AG08396 (cell line): Measurements from ENCODE around the gene BEND3.
"Not testable (repeated sequence)": the region's sequence is repeated elsewhere in the genome, so short reads cannot be mapped to it uniquely, and the experiment has no call there.

Experiments
- DNase-seq: peaks from one replicate; pipeline ENCODE4 v3.0.0; 2012; ENCODE audit warnings: low spot score, mixed read lengths

BEND3 gene

DNA sequence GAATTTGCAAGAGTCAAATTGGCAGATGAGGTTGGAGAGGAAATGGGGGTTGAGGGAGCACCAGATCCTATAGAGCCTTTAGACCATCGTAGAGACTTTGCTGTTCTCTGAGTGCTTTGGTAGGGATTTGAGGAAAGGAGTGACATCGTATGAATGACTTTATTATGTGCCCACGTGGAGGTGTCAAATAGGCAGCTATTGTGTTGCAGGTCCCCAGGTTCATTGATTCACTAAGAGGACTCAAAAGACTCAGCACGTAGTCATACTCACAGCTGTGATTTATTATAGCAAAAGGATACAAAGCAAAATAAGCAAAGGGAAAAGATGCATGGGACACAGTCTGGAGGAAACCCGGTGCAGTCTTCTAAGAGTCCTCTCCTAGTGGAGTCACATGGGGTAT, 85.2 kb downstream of the BEND3 start:
- DNase-seq = no peak

DNA sequence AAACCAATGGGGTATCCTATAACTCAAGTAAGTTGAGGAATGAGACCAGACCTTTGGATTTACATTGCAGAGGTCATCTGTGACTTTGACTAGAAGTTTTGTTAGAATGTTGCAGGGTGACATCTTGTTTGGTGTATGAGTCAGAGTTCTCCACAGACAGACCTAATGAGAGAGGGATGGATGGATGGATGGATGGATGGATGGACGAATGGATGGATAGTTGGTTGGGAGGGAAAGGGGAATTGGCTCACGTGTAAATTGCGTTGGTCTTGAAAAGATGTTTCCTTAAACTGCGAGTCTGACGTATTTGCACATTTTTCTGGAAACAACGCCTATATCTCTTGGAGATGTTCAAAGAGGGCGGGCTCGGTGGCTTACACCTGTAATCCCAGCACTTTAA, 88.3 kb downstream of the BEND3 start:
- no peak for DNase-seq

DNA sequence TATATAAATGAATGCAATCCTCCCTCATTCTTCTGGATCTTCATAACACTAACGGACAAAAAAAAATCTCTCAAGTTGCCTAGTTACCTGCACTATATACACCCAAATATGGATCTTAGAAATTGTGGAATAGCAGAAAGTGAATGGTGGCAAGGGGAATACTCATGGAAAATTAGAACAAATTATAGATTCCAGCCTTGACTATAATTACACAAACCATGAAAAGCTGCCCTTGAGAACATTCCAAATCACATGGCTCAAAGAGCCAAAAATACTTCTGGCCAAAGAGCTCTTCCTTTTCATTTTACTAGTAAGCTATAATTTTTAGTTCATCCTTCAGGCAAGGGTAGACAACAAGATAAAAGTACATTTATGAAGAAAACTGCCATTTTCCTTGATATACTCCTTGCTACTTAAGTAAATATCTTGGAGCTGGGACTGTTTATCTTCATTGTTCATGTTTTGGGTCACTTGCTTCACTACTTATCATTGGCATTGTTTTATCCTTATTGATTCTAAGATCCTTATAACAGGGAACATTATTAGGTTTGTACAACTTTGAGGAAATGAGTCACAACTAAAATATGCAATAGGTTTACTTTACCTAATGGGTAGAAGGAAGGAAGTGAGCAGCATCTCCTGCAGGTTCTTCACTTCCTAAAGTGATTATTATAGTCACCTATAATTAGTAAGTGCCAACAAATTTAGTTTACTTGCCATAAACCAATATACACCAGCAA, 93.7 kb downstream of the BEND3 start:
- no peak for DNase-seq

DNA sequence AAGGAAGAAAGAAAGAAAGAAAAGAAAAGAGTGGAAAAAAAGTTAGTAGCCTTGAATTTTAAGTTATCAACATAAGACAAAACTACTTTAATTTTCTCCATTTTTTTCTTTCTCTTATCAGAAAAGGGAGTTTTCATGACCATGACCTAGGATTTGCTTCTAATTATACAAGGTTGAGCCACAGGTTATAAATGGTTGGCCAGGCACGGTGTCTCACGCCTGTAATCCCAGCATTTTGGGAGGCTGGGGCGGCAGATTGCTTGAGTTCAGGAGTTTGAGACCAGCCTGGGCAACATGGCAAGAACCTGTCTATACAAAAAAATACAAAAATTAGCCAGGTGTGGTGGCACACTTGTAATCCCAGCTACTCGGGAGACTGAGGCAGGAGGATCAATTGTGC, 95.1 kb downstream of the BEND3 start:
- no peak for DNase-seq

DNA sequence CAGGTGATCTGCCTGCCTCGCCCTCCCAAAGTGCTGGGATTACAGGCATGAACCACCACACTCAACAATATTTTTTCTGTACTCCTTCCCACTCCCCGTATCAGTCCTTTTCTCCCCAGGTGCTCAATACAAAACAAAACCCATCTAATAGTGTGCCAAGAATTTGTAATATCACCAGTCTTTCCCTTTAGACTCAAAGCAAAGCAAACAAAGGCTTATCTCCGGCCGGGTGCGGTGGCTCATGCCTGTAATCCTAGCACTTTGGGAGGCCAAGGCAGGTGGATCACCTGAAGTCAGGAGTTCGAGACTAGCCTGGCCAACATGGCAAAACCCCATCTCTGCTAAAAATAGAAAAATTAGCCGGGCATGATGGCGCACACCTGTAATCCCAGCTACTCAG, 95.7 kb downstream of the BEND3 start:
- DNase-seq = not testable (repeated sequence)

DNA sequence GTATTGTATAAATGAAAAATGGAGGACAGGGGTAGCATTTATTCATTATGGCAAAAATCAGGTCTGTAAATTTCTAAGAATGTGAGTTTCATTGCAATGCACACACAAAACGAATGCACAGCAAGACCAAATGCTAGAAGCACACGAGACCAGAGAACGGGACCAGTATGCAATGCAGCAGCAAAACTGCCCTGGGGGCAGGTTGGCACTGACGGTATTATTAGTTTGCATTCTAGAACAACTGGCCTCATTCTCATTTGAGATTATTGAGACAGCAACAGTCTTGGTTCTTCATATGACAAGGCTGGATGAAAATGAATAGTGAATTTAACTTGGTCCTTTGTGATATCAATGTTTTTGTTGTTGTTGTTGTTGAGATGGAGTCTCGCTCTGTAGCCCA, 96.3 kb downstream of the BEND3 start:
- no peak for DNase-seq
